GM18511 (cell line): ENCODE measurements around the gene BRF1.

ENCODE experiments used
- ATAC-seq: cut with Tn5 transposase; IDR thresholded peaks from one replicate; pipeline ENCODE4 v1.9.1; 2021; ENCODE audit warnings: mild to moderate bottlenecking, moderate library complexity; ENCODE audit not compliant: unreplicated experiment

Gene BRF1

DNA sequence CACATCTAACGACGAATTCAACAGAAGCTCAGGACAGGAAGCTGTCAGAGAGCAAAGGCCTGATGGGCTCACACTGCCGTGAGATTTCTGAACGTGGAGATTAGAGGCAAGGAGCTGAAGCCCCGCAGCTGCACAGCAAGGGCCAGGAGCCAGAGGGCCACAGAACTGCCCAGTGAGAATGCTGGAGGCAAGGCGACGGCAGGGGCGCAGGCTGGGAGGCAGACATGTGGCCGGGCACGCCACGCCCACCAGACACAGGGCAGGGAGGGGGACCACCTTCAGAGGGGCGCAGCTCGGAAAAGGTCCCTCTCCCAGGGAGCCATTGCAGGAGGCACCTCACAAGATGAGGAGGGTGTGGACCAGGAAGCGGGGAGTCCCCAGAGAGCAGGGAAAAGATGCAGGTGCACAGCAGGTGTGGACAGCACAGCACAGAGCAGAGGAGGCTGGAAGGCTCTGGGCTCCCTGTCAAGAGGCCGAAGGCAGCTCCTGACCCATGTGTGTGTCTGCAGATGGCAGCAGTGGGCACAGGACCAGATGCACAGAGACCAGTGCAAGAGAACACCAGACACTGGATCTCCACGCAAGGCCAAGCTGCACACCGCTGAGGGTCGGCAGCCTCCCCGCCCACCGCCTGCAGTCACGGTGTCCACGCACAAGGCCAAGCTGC lies 29.4 kb downstream of the BRF1 start:
- ATAC-seq, result no peak

DNA sequence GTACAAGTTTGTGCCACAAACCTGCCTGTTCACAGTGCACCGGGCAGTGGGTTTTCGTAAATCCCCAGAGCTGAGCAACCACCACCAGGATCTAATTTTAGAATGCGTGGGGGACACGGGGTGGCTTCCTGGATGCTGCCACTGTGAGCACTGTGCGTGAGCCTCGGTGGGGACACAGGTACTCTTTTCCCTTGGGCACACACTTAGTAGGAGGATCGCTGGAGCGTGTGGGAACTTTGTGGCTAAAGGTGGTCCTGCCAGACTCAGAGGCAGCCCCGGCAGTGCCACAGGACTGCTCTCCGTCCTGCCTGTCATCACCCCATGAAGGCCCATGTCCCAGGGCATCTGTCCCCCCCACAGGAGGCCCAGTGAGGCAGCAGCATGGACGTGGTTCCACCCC lies 31.4 kb downstream of the BRF1 start:
- ATAC-seq, result no peak

DNA sequence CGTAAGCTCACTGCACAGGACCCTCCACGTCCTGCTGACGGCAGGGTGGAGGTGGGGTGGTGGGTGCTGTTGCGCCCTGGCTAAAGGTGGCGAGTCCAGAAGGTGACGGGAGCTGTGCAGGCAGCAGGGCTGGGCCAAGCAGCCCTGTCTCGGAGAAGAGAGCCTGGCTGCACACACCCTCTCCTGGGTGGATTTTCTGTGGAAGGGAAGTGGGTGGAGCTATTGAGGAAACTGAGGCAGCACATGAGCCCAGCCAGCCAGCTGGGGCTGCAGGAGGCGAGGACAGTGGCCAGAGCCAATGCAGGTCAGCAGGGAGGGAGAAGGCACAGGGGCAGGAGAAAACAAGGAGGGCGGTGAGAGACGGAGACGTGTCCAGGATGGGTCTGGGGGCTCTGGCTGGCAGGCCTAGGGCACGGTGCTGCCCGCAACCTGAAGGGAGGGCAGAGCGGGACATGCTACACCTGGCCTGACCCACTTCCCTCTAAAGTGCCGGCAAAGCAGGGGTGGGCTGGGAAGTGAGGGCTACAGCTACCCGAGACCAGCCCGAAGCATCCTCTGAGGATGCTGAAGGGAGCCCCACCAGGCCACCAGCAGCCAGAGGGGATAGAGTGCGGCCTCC lies 32.0 kb downstream of the BRF1 start:
- no peak for ATAC-seq

DNA sequence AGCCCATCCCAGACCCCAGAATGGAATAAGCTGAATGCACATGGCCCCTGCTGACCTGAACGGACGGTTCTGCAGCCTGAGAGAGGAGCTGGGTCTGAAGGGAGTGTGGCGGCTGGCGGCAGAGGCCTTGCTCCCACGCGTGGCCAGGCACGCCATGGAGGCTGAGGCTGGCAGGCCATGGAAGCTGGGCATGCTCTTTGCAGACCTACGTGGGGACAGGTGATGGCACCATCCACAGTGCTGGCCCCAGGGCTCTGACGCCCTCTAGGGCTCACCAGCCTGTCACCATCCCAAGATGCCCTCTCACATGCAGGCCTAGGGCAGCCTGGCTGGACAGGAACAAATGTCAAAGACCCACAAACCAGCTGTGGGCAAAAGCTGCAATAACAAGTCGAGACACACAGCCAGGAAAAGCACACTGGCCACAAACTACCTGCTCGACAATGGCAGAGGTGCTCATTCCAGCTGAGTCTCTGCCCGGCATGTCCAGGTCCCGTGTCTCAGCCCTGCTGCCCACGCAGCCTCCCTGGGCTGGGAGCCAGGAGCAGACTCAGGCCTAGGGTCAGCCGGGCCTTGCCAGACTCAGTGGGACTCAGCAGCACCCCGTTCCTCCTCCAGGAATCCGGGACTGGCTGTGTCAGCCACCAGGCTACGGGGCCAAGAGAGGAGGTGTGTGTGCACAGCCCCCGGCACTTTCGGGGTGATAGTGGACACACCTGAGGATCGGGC lies 32.8 kb downstream of the BRF1 start:
- ATAC-seq, result no peak

DNA sequence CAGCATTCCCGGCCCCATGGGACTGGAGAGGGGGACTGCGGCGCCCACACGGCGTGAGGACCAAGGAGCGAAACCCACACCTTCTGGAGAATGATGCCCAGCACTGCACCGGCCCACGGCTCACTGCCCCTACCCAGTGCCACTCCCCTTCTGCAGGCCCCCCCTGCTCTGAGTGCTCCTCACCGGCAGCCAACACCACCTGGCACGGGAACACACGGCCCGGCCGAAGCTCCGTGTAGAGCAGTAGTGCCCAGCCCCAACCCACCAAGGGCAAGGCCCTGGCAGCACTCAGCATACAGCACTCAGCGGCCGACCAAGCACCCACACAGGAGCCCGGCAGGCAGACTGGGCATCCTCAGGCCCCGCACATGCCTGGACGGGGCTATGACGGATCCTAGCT lies 39.0 kb downstream of the BRF1 start:
- no peak for ATAC-seq

DNA sequence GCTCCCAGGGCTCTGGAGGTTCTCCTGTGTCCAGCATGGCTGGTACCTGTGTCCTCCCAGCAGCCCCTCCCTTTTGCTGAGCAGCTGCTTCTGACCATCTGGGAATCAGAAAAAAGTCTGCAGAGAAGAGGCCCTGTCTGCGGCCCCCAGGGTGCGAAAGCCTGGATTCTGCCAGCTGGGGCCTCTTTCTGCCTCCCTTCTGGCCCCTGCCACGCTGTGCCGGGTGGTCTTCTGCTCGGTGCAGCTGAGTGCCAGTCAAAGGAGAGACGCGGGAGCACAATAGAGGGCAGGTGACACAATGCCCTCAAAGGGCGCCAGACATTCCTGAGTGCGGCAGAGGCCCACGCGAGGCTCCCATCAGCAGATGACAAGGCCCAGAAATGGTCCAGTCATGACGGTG lies 39.8 kb downstream of the BRF1 start:
- no peak for ATAC-seq

DNA sequence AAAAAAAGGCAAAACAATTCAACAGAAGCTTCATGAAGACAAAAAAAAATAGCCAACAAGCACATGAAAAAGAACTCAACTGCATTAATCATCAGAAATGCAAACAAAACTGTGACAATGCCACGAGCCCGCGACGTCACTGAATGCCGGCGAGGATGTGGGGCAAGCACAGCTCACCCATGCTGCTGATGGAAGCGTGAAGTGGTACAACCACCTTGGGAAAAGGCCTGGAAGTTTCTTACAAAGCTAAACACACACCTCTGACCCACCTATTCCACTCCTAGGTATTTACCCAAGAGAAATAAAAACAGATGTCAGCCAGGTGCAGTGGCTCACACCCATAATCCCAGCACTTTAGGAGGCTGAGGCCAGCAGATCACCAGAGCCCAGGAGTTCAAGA lies 42.0 kb downstream of the BRF1 start:
- ATAC-seq, result no peak

DNA sequence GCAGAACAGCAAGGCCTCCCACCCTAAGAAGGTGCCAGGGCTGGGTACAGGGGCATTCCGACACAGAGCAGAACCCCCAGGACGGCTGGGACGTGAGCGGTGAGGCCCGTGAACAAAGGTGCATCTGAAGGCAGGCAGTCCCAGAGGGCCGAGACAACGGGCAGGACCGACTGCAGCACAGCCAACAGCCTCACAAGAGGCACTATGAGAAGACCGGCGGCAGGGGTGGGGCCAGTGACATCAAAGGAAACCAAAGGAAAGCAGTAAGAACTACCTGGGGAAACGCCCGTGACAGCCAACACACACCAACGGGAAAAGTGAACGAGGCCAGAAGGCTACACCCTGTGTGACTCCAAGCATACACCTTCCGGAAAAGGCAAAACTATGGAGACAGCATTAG lies 43.3 kb downstream of the BRF1 start:
- no peak for ATAC-seq

DNA sequence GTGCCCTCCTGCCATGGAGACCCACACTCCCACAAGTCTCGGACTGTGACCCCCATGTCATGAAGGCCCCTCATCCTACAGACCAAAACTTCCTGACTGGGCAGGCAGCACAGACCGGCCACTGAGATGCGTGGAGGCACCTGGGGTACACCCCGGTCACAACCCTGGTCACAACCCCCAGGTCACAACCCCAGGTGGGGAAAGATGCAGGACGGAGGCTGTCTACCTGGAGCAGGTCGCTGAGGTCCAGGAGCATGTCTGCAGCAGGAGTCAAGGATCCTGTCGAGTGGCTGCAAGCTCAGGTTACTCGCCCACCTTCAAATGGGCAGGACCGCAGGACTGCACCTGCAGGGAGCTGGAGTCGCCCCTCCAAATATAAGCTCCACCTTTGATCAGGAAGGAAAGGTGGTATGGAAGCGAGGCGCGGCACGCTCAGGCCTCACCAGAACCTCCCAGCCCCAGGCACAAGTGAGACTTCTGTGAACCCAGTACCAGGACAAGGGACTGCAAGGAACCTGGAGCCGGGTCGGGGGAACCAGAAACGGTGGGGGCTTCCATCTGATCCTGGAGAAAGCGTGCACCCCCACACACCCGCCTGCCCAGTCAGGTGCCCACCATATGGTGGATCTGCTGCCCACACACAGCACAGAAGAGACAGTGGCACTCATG lies 44.4 kb downstream of the BRF1 start:
- ATAC-seq, result no peak

DNA sequence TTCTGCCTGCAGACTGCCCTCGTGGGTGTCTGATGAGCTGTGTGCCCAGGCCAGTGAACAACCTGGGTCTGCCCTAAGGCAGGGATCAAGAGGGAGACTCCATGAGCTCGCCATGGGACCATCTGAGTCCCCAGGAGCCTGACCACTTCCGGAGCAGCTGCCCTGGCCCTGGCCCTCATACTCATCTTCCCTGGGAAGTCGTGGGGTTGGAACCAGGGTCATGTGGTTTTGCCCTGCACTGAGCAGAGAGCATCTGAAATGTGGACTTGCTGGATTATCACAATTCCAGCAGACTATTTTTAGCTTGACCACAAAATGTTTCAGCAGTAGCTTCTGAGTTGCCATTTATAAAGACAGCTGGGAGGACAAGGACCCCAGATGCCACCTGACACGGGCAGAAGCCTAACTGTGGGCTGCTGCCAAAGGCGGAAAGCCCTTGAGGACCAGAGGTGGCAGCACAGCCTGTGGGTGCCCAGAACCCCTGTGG lies 45.7 kb downstream of the BRF1 start:
- no peak for ATAC-seq

DNA sequence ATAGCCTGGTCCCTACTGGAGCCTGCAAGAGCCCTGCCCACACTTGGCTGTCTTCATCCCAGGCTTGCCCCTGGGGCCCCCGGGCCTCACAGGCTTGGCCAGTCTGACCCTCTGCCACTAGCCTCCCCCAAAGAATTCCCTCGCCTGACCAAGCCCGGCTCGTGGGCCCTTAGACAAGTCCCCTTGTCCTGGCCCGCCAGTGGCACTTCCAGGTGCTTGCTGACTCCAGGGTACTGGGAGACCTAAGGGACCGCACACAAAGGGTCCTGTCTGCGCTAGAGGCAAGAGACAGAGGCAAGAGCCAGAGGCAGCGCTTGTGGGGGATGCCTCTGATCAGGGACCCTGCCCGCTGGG lies 47.5 kb downstream of the BRF1 start:
- no peak for ATAC-seq

DNA sequence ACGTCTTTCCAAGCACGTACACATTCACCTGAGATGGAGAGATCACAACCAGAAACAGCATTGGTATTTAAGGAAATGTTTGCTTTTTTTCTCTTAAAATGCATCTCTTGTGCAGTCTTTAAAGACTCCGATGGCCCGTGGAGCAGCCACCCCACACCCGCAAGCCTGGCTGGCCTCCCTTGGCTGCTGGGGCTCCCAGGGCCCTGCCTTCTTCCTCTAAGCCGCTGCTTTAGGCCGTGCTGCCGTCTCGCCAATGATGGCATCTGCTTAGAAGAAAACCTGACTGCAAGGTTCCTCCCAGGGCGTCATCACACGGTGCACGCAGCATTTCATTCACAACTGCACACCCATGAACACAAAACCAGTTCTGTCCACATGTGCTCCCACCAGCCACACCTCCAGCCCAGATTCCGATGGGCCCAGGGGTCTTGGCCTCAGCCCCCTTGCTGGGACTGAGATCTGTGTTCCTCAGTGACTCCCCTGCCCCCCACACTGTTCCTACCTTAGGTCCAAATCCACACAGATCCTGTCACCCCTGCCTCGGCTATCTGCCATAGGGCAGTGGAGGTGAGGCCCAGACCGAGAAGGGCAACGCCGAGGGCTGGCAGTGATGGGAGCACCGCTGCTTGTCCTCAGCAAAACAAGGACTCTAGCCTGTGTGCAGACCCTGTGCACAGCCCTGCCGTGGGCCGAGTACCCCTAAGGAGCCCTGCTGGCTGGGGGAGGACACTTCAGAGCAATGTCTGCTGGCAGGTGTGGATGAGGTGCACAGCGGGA lies 48.1 kb downstream of the BRF1 start:
- no peak for ATAC-seq

DNA sequence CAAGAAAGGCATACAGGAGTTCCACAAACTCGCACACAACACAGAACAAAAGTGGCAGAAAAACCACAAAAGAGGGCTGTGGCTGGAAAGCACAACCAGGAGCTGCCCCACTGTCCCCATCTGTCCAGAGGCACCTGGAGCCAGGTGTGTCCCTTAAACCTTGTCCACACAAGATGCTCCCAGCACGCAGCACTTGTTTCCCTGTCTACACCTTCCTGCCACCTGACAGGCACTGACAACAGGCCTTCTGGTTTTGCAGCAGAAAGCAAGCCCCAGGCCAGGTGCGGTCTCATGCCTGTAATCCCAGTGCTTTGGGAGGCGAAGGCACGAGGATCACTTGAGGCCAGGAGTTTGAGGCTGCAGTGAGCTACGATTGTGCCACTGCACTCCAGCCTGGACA lies 48.9 kb downstream of the BRF1 start:
- ATAC-seq, result no peak

DNA sequence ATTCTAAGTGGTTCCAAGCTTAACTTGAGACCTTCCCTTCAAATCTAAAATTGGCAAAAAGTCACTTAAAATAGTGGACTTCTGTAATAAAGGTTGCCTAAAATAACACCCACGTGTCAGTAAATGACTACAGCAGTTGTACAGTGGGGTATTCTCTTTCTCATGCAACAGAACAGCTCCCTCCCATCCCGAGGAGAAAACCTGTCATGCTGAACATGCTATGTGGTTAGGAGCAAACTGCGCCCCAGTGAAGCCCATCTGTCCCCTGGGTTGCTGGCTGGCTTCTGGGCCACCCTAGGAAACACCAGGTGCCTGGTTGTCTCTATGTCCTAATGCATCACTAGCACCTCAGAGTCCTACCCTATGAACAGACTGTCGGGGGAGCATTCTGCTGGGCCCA lies 49.8 kb downstream of the BRF1 start:
- no peak for ATAC-seq

DNA sequence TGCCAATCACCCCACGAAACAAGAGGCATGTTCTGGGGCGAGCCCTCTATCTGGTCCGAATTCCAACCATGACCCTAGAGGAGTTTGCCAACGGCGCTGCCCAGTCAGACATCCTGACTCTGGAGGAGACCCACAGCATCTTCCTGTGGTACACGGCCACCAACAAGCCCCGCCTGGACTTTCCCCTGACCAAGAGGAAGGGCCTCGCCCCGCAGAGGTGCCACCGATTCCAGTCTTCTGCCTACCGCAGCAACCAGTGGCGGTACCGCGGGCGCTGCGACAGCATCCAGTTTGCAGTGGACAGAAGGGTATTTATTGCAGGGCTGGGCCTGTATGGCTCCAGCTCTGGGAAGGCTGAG lies 50.8 kb downstream of the BRF1 start:
- no peak for ATAC-seq

DNA sequence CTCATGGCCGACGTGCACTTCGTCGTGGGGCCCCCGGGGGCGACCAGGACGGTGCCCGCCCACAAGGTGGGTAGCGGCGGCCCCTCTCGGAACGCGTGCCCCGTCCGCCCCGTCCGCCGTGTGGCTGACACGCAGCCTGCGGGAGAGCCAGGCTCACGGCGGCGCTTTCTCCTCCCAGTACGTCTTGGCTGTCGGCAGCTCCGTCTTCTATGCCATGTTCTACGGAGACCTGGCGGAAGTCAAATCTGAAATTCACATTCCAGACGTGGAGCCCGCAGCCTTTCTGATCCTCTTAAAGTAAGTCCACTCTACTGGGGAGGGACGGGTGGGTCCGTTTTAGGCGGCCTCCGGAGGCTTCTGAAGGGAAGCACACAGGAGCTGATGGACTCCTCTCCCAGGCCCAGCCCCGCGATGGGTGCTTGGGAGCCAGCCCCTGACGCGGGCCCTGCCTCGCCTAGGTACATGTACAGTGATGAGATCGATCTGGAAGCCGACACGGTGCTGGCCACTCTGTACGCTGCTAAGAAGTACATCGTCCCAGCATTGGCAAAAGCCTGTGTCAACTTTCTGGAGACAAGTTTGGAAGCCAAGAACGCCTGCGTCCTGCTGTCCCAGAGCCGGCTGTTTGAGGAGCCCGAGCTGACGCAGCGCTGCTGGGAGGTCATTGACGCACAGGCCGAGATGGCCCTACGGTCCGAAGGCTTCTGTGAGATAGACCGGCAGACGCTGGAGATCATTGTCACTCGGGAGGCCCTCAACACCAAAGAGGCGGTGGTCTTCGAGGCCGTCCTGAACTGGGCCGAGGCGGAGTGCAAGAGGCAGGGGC lies 51.4 kb downstream of the BRF1 start:
- ATAC-seq, result no peak

DNA sequence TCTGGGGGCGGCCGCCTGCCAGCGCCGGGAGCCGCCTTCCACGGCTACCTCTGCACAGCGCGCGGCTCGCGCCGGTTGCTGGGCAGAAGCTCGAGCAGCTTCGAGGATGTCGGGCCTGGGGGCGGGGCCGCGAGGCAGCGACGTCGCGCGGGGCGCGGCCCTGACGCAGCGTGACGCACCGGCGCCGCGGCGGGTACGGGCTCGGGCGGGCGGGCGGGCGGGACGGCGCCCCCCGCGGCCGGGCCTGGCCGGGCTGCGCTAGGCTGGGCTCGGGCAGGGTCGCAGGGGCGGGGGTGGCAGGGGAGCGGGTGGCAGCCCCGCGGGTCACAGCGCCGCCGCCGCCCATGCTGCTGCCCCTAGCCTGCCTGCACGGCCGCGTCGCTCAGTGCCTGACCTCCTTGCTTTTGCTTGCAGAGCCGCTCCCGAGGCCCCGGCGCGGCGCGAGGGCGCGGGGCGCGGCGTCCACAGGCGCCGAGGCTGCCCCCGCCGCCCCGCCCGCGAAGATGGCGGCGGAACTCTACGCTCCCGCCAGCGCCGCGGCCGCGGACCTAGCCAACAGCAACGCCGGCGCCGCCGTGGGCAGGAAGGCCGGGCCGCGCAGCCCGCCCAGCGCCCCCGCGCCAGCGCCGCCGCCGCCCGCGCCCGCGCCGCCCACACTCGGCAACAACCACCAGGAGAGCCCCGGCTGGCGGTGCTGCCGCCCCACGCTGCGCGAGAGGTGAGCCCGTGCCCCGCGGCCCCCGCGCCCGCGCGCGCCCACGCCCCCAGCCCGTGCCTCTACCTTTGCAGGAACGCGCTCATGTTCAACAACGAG lies 52.2 kb downstream of the BRF1 start, which contains the start of gene BTBD6:
TSS of gene BTBD6 (plus strand) at position 166 of the 814 bp plus-strand sequence. CDS start at position 345, 179 bp downstream.
- peak; percentile 88 for ATAC-seq

DNA sequence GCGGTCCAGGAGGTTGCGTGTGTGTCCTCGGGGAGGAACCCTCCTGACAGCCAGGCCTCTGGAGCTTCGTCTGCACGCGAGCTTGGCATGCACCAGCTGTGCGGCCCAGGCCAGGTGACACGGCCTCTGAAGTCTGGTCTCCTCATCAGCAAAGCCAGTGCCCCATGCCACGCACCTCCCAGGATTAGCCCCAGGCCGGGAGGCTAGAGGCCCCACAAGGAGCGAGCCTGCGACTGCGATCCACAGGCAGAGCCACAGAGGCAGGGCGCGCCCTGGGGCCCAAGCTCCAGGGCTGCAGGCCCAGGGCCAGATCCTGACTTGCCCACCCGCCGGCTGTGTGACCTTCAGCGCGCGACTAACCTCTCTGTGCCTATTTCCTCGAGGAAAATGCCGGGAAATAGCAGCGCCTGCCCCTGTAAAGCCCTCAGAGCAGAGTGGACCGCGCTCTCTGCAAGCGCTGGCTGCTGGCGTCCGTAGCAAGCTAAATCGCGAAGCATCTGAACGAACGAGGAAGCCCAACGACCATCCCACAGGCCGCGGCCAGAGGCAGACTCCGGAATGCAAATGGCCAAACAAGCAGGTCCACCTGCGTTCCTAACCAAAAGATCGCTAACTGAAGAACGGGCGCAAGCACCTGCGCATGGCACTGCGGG lies 53.0 kb downstream of the BRF1 start:
- ATAC-seq, result no peak

DNA sequence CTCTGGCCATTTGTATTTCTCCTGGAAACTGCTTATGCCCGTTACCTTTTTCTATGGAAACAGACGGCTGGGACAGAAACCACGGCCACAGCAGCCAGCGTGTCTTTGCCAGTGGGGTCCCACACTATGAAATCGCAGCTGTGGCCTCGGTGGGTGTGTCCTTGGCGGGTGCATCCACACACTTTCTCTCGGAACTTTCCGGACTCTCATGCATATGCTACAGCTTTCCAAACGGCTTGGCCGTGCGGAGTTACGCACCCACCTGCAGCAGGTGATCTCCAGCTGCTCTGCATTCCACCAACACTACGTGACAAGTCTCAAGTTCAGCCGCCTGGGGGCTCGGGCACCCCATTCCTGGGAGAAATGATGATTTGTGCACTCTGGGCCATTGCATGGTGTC lies 53.8 kb downstream of the BRF1 start:
- ATAC-seq, result no peak
